Measurements from ENCODE around the gene CSHL1. TPM values are rescaled to one million over a fixed set of nuclear protein-coding genes. Genes with fewer than 3 reads are reported as not detected.
"Not testable (repeated sequence)": the region's sequence is repeated elsewhere in the genome, so short reads cannot be mapped to it uniquely, and the experiment has no call there.

The CSHL1 gene
- total RNA-seq, 8 experiments from 2014 or later, result 0.14 to 0.45 (median 0.31) TPM; not detected in 3

GRCh38 chr17:63894021-63894420 lies 17.0 kb downstream of the CSHL1 start:
- in situ Hi-C loops (cut with MboI; ENCODE audit: low pct_unique_long_range_greater_than_20kb in 2 of 9, low sequenced_read_pairs in 9 of 9, unreplicated experiment in 9 of 9); ATAC-seq (replicated peaks in 6 of 8); H3K4me1 ChIP-seq (replicated peaks in 1 of 2); H3K4me3 ChIP-seq; H3K27ac ChIP-seq: not testable (repeated sequence)
- WGBS, 10 experiments, result 0% methylated on average over 1 of the region's 3 CpGs; no CpG with 5 or more reads in 9 of the 10 experiments

- in situ Hi-C loops (cut with MboI; ENCODE audit: low pct_unique_long_range_greater_than_20kb in 2 of 9, low sequenced_read_pairs in 9 of 9, unreplicated experiment in 9 of 9); H3K27ac ChIP-seq; H3K4me3 ChIP-seq; H3K4me1 ChIP-seq (replicated peaks in 1 of 2): not testable (repeated sequence)
- WGBS, 10 experiments, result 67 to 100% (median 78%) methylated on average over 1 to 5 of the region's 11 CpGs; no CpG with 5 or more reads in 4 of the 10 experiments
- peak in 1 of 8 experiments; percentile 52 for ATAC-seq (replicated peaks in 6 of 8)
Measured at GRCh38 chr17:63892316-63893037, 18.6 kb downstream of the CSHL1 start.

GRCh38 chr17:63889026-63889848 lies 21.8 kb downstream of the CSHL1 start:
- H3K27ac ChIP-seq; H3K4me1 ChIP-seq (replicated peaks in 1 of 2); in situ Hi-C loops (cut with MboI; ENCODE audit: low pct_unique_long_range_greater_than_20kb in 2 of 9, low sequenced_read_pairs in 9 of 9, unreplicated experiment in 9 of 9); H3K4me3 ChIP-seq: not testable (repeated sequence)
- ATAC-seq (replicated peaks in 6 of 8), result peak; percentile 77 to 96 (median 86)
- 0 to 93% (median 24%) methylated on average over 1 to 8 of the region's 13 CpGs; no CpG with 5 or more reads in 3 of the 10 experiments for WGBS, 10 experiments

DNA sequence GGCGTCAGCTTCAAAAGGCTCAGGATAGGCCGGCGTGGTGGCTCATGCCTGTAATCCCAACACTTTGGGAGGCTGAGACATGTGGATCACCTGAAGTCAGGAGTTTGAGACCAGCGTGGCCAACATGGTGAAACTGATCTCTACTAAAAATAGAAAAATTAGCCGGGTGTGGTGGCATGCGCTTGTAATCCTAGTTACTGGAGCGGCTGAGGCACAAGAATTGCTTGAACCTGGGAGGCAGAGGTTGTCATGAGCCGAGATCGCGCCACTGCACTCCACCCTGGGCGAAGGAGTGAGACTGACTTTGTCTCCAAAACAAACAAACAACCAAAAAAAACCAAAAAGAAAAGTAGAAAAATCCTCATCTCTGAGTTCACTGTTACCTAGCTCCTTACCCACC lies 25.9 kb downstream of the CSHL1 start:
- whole genome bisulfite sequencing, 10 experiments, result 90 to 93% methylated on average over 2 to 3 of the region's 11 CpGs; no CpG with 5 or more reads in 8 of the 10 experiments
- in situ Hi-C loops (cut with MboI; ENCODE audit: low pct_unique_long_range_greater_than_20kb in 2 of 9, low sequenced_read_pairs in 9 of 9, unreplicated experiment in 9 of 9); H3K27ac ChIP-seq; H3K4me1 ChIP-seq (replicated peaks in 1 of 2); H3K4me3 ChIP-seq; ATAC-seq (replicated peaks in 6 of 8): not testable (repeated sequence)

DNA sequence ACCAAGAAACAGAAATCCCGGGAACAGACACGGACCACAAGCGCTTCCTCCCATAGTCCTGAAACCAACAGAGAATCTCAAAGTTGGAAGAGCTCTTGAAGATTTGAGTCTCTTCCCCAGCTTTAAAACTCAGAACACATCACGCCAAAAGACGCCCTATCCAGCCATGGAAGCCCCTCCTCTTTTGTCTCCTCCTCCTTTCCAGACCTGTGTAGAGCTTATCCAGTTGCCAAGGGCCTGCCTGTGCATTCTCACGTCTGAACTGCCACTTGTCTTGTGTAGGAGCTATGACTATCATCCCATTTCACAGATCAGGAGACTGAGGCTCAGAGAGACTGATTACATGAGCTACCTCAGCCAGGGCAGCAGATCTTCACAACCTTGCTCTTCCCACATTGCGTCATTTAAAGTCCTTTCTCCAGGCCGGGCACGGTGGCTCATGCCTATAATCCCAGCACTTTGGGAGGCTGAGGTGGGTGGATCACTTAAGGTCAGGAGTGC lies 28.4 kb downstream of the CSHL1 start:
- in situ Hi-C loops (cut with MboI; ENCODE audit: low pct_unique_long_range_greater_than_20kb in 2 of 9, low sequenced_read_pairs in 9 of 9, unreplicated experiment in 9 of 9); H3K27ac ChIP-seq; ATAC-seq (replicated peaks in 6 of 8); H3K4me3 ChIP-seq; H3K4me1 ChIP-seq (replicated peaks in 1 of 2): not testable (repeated sequence)
- 47 to 100% (median 96%) methylated on average over 1 to 3 of the region's 9 CpGs; no CpG with 5 or more reads in 4 of the 10 experiments for WGBS, 10 experiments

- 0 to 100% (median 81%) methylated on average over 1 to 3 of the region's 15 CpGs; no CpG with 5 or more reads in 4 of the 10 experiments for WGBS, 10 experiments
- ATAC-seq (replicated peaks in 6 of 8), result peak in 4 of 8 experiments; percentile 37 to 85 (median 76)
- H3K4me1 ChIP-seq (replicated peaks in 1 of 2), result no peaks in the 10 kb centered on the region
- H3K4me3 ChIP-seq, result no peak within 1 kb of the TSS
- no peak within 1 kb of the TSS for H3K27ac ChIP-seq
- in situ Hi-C loops (cut with MboI; ENCODE audit: low pct_unique_long_range_greater_than_20kb in 2 of 9, low sequenced_read_pairs in 9 of 9, unreplicated experiment in 9 of 9), result no loop called here
Measured at GRCh38 chr17:63881935-63882601, 29.0 kb downstream of the CSHL1 start, which contains the start of gene GH2. Gene GH2, minus strand, starts transcription at chr17:63881944. Its CDS starts 143 bp downstream, at chr17:63881801.

GRCh38 chr17:63881337-63881736 lies 29.7 kb downstream of the CSHL1 start:
- H3K4me3 ChIP-seq; H3K4me1 ChIP-seq (replicated peaks in 1 of 2); H3K27ac ChIP-seq; ATAC-seq (replicated peaks in 6 of 8); in situ Hi-C loops (cut with MboI; ENCODE audit: low pct_unique_long_range_greater_than_20kb in 2 of 9, low sequenced_read_pairs in 9 of 9, unreplicated experiment in 9 of 9): not testable (repeated sequence)
- 20 to 74% (median 52%) methylated on average over 1 to 6 of the region's 11 CpGs; no CpG with 5 or more reads in 5 of the 10 experiments for WGBS, 10 experiments

- H3K4me1 ChIP-seq (replicated peaks in 1 of 2), result no peaks in the 10 kb centered on the region
- ATAC-seq (replicated peaks in 6 of 8), result no peak
- no peak overlapping the region for H3K27ac ChIP-seq
- 60 to 100% (median 96%) methylated on average over 1 to 2 of the region's 12 CpGs; no CpG with 5 or more reads in 4 of the 10 experiments for WGBS, 10 experiments
- in situ Hi-C loops (cut with MboI; ENCODE audit: low pct_unique_long_range_greater_than_20kb in 2 of 9, low sequenced_read_pairs in 9 of 9, unreplicated experiment in 9 of 9), result no loop called here
- H3K4me3 ChIP-seq, result no peak overlapping the region
Measured at GRCh38 chr17:63880706-63881105, 30.4 kb downstream of the CSHL1 start.

DNA sequence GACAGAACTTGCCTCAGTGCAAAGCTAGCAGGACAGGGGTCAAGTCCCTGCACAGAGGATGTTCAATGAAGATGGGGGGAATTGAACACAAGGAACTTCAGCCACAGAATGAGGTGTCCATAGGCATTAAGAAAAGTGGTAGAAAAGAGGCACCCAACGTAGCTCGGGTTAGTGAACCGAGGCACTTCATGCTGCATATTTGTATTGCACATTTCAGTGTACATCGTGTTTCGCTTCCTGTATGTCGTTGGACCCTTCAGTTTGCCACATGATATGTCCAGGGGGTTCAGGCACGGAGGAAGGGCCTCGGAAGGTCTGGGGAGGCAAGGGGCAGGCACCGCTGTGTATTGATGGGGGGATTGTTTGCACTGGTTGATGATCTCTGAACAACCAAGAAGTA lies 32.6 kb downstream of the CSHL1 start:
- in situ Hi-C loops (cut with MboI; ENCODE audit: low pct_unique_long_range_greater_than_20kb in 2 of 9, low sequenced_read_pairs in 9 of 9, unreplicated experiment in 9 of 9); ATAC-seq (replicated peaks in 6 of 8); H3K4me3 ChIP-seq; H3K27ac ChIP-seq; H3K4me1 ChIP-seq (replicated peaks in 1 of 2): not testable (repeated sequence)
- 67 to 92% (median 75%) methylated on average over 1 to 4 of the region's 9 CpGs; no CpG with 5 or more reads in 5 of the 10 experiments for WGBS, 10 experiments

DNA sequence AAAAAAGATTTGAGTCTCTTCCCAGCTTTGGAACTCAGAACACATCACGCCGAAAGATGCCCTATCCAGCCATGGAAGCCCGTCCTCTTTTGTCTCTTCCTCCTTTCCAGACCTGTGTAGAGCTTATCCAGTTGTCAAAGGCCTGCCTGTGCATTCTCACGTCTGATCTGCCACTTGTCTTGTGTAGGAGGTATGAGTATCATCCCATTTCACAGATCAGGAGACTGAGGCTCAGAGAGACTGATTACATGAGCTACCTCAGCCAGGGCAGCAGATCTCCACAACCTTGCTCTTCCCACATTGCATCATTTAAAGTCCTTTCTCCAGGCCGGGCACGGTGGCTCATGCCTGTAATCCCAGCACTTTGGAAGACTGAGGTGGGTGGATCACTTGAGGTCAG lies 36.4 kb downstream of the CSHL1 start:
- 38 to 93% (median 40%) methylated on average over 2 to 4 of the region's 6 CpGs; no CpG with 5 or more reads in 7 of the 10 experiments for WGBS, 10 experiments
- ATAC-seq (replicated peaks in 6 of 8); H3K27ac ChIP-seq; in situ Hi-C loops (cut with MboI; ENCODE audit: low pct_unique_long_range_greater_than_20kb in 2 of 9, low sequenced_read_pairs in 9 of 9, unreplicated experiment in 9 of 9); H3K4me3 ChIP-seq; H3K4me1 ChIP-seq (replicated peaks in 1 of 2): not testable (repeated sequence)

DNA sequence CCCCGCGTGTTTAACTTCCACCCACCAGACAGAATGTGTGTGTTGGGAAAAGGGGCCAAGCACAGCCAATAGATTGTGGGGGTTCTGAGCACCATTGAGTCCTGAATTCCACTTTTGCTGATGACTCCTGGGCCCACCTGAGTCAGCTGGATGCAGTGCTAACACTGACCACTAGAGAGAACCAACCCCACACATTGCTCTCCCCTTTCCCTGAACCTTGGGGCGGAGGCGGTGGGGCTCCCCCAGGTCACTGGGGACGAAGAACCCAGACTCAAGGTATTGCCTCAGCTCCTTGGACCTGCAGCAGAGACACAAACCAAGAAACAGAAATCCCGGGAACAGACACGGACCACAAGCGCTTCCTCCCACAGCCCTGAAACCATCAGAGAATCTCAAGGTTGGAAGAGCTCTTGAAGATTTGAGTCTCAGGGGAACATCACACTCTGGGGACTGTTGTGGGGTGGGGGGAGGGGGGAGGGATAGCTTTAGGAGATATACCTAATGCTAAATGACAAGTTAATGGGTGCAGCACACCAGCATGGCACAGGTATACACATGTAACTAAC lies 36.9 kb downstream of the CSHL1 start:
- no CpG with 5 or more reads among the region's 8 CpGs for WGBS, 10 experiments
- ATAC-seq (replicated peaks in 6 of 8); H3K4me3 ChIP-seq; in situ Hi-C loops (cut with MboI; ENCODE audit: low pct_unique_long_range_greater_than_20kb in 2 of 9, low sequenced_read_pairs in 9 of 9, unreplicated experiment in 9 of 9); H3K4me1 ChIP-seq (replicated peaks in 1 of 2); H3K27ac ChIP-seq: not testable (repeated sequence)

DNA sequence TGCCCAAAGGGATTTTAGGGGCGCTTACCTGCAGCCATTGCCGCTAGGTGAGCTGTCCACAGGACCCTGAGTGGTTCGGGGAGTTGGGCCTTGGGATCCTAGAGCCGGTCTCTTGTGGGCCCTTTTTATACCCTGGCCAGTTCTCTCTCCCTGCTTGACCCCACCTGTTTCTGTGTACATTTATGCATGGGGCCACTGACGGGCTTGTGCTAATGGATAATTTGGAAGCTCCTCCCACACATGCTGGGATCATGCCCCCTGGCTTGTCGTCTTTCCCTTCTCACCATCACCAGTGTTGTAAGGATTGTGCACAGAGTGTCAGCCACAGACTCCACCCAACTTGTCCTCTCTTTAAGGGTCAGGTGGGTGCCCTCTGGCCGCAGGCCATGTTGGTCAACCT lies 37.5 kb downstream of the CSHL1 start, which contains the start of gene CSH2:
TSS of gene CSH2 (minus strand) at position 101 of the 400 bp plus-strand sequence. CDS start at position 38, 63 bp downstream.
- ATAC-seq (replicated peaks in 6 of 8); H3K4me1 ChIP-seq (replicated peaks in 1 of 2); H3K27ac ChIP-seq; in situ Hi-C loops (cut with MboI; ENCODE audit: low pct_unique_long_range_greater_than_20kb in 2 of 9, low sequenced_read_pairs in 9 of 9, unreplicated experiment in 9 of 9); H3K4me3 ChIP-seq: not testable (repeated sequence)
- WGBS, 10 experiments, result no CpG with 5 or more reads among the region's 7 CpGs
